Activated CD4-positive, alpha-beta T cell treated with anti-CD3 and anti-CD28 coated beads, Interleukin-2, amount 10 ng/mL, durations not matched to agents 7 days and 5 days (primary cell): Measurements from ENCODE around the gene FAM156B. TPM values are rescaled to one million over a fixed set of nuclear protein-coding genes. Genes with fewer than 3 reads are reported as not detected.
"Not testable (repeated sequence)": the region's sequence is repeated elsewhere in the genome, so short reads cannot be mapped to it uniquely, and the experiment has no call there.

Experiments
- CTCF ChIA-PET: fragments of 350-600 bp; sonication (Branson Sonifier 250); formaldehyde crosslinking; loops from one replicate; lab custom pipeline; 2021; ENCODE audit warnings: antibody characterized with exemption; lab: Charles Lee
- POLR2A ChIA-PET: fragments of 350-600 bp; sonication (Branson Sonifier 250); formaldehyde crosslinking; loops from one replicate; lab custom pipeline; 2021; ENCODE audit warnings: antibody characterized with exemption; lab: Charles Lee
- DNase-seq: peaks from one replicate; pipeline ENCODE4 v3.0.0-alpha.2; 2020
- H3K27ac Mint-ChIP-seq: one replicate; pipeline ENCODE4 v1.8.0; 2021; ENCODE audit warnings: mild to moderate bottlenecking, moderate library complexity, mixed read lengths
- H3K27me3 Mint-ChIP-seq: one replicate; pipeline ENCODE4 v1.8.0; 2021; ENCODE audit warnings: mixed read lengths
- H3K36me3 Mint-ChIP-seq: one replicate; pipeline ENCODE4 v1.8.0; 2021; ENCODE audit warnings: low read depth, mixed read lengths
- H3K4me1 Mint-ChIP-seq: one replicate; pipeline ENCODE4 v1.8.0; 2021; ENCODE audit warnings: mixed read lengths
- H3K4me3 Mint-ChIP-seq: one replicate; pipeline ENCODE4 v1.8.0; 2021; ENCODE audit warnings: mild to moderate bottlenecking, moderate library complexity, mixed read lengths
- H3K9me3 Mint-ChIP-seq: one replicate; pipeline ENCODE4 v1.8.0; 2021; ENCODE audit warnings: mixed read lengths
- total RNA-seq, 2 experiments: library from RNA; stranded (reverse); gene quantifications; one replicate each; pipeline ENCODE4 v1.2.3, GENCODE V29; 2021

FAM156B gene, protein sequence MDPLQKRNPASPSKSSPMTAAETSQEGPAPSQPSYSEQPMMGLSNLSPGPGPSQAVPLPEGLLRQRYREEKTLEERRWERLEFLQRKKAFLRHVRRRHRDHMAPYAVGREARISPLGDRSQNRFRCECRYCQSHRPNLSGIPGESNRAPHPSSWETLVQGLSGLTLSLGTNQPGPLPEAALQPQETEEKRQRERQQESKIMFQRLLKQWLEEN
- total RNA-seq, result 10 to 100 TPM; 12.9 to 15.7 TPM

DNA sequence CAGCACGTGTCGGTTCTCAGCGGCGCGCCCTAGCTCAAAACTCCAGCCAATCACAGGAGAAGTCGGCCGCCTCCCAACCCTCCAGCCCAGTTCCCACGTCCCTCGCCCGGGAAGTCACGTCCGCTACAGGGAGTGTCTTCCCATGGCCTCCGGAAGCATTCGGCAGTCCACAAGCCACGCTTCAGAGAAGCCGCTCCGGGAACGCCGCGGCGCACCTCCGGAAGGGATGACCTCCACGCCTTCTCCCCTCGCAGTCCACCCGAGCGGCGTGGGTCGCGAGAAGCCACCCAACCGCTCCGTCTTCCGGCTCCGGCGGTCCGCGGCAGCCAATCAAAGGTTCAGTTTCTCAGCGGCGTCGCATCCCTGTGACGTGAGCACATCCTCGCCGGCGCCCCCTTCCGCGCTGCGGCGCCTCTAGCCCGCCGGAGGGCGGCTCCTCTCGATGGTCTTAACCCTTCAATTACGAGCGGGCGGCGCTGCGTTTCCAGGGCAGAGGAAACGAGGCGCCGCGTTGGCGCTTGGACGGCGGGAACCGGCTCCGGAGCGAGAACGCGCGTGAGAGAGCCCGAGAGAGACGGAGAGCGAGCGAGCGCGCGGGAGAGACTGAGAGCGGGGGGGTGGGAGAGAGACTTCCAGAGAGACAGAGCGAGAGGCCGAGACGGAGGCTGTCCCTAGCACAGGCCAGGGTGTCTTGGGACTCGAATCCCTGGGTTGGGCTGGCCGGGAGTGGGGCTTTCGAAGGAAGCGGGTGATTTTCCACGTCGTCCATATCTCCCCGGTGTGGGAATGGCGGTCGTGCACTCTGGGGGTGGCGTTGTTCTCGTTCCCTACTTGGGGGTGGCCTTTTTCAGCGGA is at the start of gene FAM156B:
Gene FAM156B (plus strand): TSS at position 476 of the 855 bp plus-strand sequence. CDS start 9,896 bp downstream, outside the sequence.
- H3K4me1 Mint-ChIP-seq, CTCF ChIA-PET, H3K27me3 Mint-ChIP-seq, H3K27ac Mint-ChIP-seq, POLR2A ChIA-PET, H3K36me3 Mint-ChIP-seq, H3K4me3 Mint-ChIP-seq, H3K9me3 Mint-ChIP-seq, DNase-seq: not testable (repeated sequence)

DNA sequence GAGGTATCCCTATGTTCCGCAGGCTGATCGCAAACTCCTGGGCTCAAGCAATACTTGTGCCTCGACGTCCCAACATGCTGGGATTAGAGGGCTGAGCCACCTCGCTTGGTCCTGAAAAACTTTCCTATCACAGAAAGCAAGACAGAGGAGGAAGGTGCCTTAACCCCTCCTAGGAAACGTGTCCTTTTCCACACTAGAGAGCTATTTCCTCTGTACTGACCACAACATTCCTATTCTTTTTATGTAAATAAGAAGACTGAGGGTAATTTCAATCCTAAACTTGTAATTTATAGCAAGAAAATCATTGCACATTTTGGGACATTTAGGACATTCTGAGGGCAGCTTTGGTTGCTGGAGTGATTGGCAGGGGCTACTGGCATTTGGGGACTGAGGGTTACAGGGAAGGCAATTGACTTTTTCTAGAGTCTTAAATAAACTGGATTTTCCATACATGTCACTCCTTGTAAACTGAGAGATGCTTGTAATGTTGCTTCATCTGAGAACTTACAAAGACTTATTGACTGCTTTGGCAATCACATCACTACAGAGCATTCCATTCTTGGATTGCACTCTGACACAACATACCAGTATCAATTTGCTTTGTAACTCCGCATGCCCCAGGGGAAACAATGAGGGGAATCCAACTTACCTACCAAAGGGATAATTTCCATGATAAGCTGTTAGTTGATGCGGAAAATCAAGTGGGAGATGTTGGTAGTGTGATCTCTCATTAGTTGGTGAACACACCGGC is 44.8 kb upstream of the FAM156B start:
- ChIA-PET CTCF (no interaction called here), POLR2A (no interaction called here)
- H3K4me3 Mint-ChIP-seq, result no peak overlapping the region
- H3K27ac Mint-ChIP-seq, result no peak overlapping the region
- DNase-seq, result no peak
- no peaks in the 10 kb centered on the region for H3K36me3 Mint-ChIP-seq
- no peaks in the 10 kb centered on the region for H3K9me3 Mint-ChIP-seq
- no peaks in the 10 kb centered on the region for H3K4me1 Mint-ChIP-seq
- H3K27me3 Mint-ChIP-seq, result peaks cover 10% of the 10 kb centered on the region

DNA sequence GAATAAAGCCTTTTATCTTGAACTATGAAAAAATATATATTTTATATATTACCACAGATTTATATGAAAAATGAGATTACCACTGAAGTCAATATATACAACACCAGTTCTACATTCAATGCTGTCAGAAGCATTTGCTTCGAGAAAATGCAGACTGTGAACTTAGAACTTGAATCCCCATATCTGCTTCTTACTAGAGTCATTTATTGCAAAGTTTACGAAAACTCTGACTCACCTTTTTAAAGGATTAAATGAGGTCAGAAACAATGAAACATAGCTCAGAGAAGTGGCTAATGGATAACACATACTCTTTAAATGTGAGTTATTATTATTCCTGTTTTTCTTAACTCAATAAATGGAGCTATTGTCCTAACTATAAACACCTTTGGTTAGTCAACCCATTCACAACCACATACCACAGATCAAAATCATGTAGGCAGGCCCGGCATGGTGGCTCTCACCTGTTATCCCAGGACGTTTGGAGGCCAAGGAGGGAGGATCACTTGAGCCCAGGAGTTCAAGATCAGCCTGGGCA is 40.1 kb upstream of the FAM156B start:
- POLR2A ChIA-PET, H3K27ac Mint-ChIP-seq, H3K4me1 Mint-ChIP-seq, DNase-seq, H3K27me3 Mint-ChIP-seq, H3K36me3 Mint-ChIP-seq, H3K9me3 Mint-ChIP-seq, H3K4me3 Mint-ChIP-seq: not testable (repeated sequence)
- CTCF ChIA-PET, result interaction anchor here (1.0 kb wide), 1 partner anchor 28 kb away, joined by 3 read pairs; no protein-coding TSS in a partner anchor

DNA sequence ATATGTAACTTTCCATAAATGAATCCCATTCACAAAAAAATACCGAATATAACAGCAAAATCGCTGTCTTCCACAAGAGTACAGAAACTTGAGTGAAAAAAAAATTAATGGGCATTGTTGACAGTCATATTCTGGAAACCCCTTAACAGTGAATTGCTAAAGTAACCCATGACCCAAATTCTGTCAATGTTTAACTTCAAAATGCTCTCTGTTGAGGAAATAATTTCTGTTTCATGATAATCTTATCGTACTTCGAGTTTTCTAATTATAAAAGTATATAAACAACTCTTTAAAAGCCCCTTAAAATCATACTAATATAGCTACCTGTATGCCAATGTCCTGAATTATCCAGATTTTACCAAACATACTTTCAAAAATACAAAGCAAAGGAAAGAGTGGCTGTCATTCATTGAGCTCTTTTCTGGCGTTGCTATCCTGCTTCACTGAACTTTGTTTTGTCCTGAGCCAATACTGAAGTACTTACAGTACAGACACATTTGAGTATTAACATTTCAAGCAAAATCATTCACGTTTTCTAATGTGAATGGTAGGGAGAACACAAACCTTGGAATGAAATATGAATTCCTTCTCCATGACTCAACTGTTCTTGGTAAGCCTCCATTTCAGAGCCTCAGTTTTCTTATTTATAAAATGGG is 31.7 kb upstream of the FAM156B start:
- H3K9me3 Mint-ChIP-seq, result no peaks in the 10 kb centered on the region
- ChIA-PET POLR2A (no interaction called here), CTCF (interaction anchor here (0.8 kb wide), 1 partner anchor 10 kb away, joined by 3 read pairs; no protein-coding TSS in a partner anchor)
- H3K27me3 Mint-ChIP-seq, result peaks cover 6% of the 10 kb centered on the region
- H3K4me3 Mint-ChIP-seq, result no peak overlapping the region
- DNase-seq, result no peak
- no peaks in the 10 kb centered on the region for H3K36me3 Mint-ChIP-seq
- no peak overlapping the region for H3K27ac Mint-ChIP-seq
- H3K4me1 Mint-ChIP-seq, result no peaks in the 10 kb centered on the region

DNA sequence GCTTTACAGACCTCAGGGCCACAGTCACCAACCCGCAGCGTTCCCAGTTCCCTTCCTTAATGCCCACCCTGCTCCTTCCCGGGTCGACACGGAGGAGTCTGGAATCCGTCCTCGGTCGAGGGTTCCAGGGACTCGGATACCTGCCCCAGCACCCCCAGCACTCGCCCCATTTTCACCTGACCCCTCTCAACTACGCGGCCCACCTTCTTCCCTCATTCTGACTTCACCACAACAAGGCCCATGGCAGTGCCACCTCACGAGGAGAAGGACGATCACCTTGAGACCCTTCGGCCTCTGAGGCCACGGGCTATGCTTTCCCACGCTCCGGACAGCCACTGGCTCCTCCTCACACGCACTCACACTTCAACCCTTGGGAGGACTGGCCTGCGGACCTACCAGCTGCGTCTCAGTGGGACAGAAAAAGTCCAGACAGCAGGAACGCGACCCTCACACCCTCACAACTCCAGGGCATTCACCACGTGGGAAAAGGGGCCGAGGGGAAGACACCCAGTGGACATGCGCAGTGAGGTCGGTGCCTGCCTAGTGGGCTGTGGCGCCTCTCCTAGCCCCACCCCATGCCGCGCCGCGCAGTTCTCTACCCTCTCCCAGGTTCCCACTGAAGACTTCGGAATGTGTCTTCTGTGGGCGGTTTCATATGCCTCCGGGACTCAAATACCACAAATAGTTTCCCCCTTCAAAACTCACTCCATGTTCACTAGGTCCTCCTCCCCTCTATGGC is 29.4 kb upstream of the FAM156B start, which contains the start of gene XAGE3:
Gene XAGE3 (minus strand): TSS at position 474 of the 739 bp plus-strand sequence. CDS start 950 bp downstream, outside the sequence.
- Mint-ChIP-seq H3K27me3 (peaks cover 6% of the 10 kb centered on the region), H3K36me3 (no peaks in the 10 kb centered on the region), H3K9me3 (no peaks in the 10 kb centered on the region), H3K4me3 (no peak within 1 kb of the TSS), H3K27ac (no peak within 1 kb of the TSS), H3K4me1 (no peaks in the 10 kb centered on the region)
- POLR2A ChIA-PET, result no interaction called here
- no peak for DNase-seq
- CTCF ChIA-PET, result no interaction called here

DNA sequence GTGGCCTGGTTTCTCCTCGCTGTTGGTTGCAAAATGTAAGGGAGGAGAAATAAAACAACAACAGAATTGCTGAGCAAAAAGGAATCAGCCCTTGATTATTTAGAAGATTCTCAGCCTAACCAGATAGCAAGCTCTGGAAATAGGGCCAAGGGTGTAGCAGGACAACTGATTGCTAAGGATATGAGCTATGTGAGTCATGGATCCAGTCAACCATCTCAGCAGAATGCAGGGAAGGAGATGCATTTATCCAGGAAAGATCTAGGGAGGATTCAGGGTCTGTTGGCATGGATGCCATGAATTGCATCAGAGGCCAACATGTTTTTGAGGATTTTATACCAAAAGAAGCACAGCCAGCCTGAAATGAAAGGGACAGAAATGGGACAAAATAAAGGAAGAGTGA is 27.1 kb upstream of the FAM156B start:
- no peak overlapping the region for H3K27ac Mint-ChIP-seq
- no peak overlapping the region for H3K4me3 Mint-ChIP-seq
- no peaks in the 10 kb centered on the region for H3K36me3 Mint-ChIP-seq
- no peak for DNase-seq
- CTCF ChIA-PET, result no interaction called here
- H3K9me3 Mint-ChIP-seq, result no peaks in the 10 kb centered on the region
- H3K27me3 Mint-ChIP-seq, result peaks cover 5% of the 10 kb centered on the region
- no peaks in the 10 kb centered on the region for H3K4me1 Mint-ChIP-seq
- POLR2A ChIA-PET, result no interaction called here

DNA sequence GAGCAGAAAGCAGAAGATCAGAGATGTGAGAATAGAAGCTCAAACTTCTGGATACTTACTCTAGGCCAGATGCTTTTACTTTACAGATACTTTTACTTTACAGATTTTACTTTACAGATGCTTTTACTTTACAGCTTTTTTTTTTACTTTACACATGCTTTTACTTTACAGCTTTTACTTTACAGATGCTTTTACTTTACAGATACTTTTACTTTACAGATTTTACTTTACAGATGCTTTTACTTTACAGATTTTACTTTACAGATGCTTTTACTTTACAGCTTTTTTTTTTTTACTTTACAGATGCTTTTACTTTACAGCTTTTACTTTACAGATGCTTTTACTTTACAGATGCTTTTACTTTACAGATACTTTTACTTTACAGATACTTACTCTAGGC is 23.3 kb upstream of the FAM156B start:
- H3K27me3 Mint-ChIP-seq, H3K9me3 Mint-ChIP-seq, H3K27ac Mint-ChIP-seq, H3K36me3 Mint-ChIP-seq, H3K4me1 Mint-ChIP-seq, POLR2A ChIA-PET, DNase-seq, H3K4me3 Mint-ChIP-seq: not testable (repeated sequence)
- CTCF ChIA-PET, result interaction anchor here (1.2 kb wide), 1 partner anchor 12 kb away, joined by 4 read pairs; no protein-coding TSS in a partner anchor

DNA sequence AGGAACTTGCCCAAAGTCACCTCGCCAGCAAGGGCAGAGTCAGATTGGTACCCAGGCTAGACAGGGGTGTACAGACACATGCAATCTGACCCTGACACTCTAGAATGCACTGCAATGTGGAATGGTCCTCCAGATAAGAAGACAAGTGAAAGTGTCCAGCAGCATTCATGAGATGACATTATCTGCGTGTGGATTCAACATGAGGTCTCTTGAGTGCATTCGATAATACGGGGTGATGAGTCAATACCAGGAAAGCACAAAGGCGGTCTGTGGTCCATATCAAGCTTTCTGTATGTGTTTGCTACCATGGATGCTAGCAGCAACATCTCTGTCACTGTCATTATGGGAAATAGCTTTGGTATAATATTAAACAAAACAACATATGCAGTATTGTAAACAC is 22.5 kb upstream of the FAM156B start:
- POLR2A ChIA-PET, result no interaction called here

DNA sequence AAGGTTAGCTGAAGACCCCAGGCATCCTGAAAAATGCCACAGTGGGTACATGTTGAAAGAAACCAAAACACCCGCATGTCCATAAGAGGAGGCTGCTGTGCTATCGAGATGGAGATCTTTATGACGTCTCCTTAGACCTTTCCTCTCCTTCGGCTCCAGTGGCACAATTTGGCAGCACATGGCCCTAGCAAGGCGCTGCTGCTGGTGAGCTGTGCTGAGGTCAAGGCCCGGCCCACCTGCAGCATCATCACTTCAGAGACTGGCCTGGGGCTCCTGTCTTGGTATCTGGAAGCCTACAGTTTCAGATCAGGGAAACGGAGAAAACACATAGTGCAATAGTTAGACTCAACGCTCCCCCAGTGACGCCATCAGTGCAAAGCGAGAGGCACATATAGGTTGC is 21.7 kb upstream of the FAM156B start:
- CTCF ChIA-PET, result interaction anchor here (0.7 to 1.4 kb wide), 2 partner anchors 10 to 60 kb away, joined by 3 read pairs; no protein-coding TSS in a partner anchor
- H3K27me3 Mint-ChIP-seq, H3K27ac Mint-ChIP-seq, H3K4me1 Mint-ChIP-seq, H3K36me3 Mint-ChIP-seq, POLR2A ChIA-PET, H3K9me3 Mint-ChIP-seq, H3K4me3 Mint-ChIP-seq, DNase-seq: not testable (repeated sequence)

More for the DNA sequence above, 22.5 kb upstream of the FAM156B start:
- peaks cover 6% of the 10 kb centered on the region for H3K27me3 Mint-ChIP-seq
- H3K27ac Mint-ChIP-seq, result no peak overlapping the region
- no peak overlapping the region for H3K4me3 Mint-ChIP-seq
- DNase-seq, result no peak
- CTCF ChIA-PET, result interaction anchor here (0.7 to 1.4 kb wide), 2 partner anchors 9 to 60 kb away, joined by 3 read pairs; no protein-coding TSS in a partner anchor
- no peaks in the 10 kb centered on the region for H3K4me1 Mint-ChIP-seq
- H3K9me3 Mint-ChIP-seq, result no peaks in the 10 kb centered on the region
- H3K36me3 Mint-ChIP-seq, result no peaks in the 10 kb centered on the region

DNA sequence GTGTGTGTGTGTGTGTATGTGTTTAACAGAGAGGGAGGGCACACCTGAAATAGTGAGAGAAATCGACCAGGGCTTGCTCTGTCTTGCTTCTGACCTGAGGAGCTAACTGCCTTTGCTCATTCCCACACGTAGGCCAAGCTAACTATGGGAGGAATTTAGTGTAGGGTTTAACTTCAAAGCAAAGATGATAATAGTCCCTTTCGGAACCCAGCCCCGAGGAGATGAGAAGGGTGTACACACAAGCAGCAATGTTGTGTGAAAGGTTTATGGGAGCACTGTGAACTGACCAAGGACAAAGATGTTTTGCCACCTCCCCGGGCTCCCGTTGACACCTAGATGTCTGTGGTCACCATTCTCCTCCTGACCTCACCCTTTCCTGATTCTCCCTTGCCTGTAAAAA is 20.7 kb upstream of the FAM156B start:
- H3K4me1 Mint-ChIP-seq, H3K27ac Mint-ChIP-seq, H3K4me3 Mint-ChIP-seq, CTCF ChIA-PET, DNase-seq, H3K9me3 Mint-ChIP-seq, POLR2A ChIA-PET, H3K27me3 Mint-ChIP-seq, H3K36me3 Mint-ChIP-seq: not testable (repeated sequence)

DNA sequence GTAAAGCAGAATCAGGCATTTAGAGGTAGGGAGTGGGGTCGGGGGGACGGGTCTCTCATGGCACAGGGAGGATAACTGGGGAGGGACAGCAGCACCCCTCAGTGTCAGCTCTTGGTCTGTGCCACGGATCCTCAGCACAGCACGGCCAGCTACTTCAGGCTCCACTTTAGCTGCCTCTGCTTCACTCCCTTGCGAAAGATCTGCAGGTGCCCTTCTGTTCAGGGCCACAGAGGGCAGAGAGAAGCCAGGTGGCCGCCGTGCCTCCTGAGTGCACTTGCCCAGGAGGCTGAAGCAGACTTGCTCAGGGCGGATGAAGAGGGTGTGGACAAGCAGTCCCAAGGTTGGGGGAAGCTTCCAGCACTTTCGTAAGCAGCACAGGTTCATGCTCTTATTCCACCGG is 9.7 kb upstream of the FAM156B start:
- H3K4me3 Mint-ChIP-seq, H3K9me3 Mint-ChIP-seq, DNase-seq, H3K27ac Mint-ChIP-seq, CTCF ChIA-PET, H3K36me3 Mint-ChIP-seq, H3K27me3 Mint-ChIP-seq, H3K4me1 Mint-ChIP-seq, POLR2A ChIA-PET: not testable (repeated sequence)

DNA sequence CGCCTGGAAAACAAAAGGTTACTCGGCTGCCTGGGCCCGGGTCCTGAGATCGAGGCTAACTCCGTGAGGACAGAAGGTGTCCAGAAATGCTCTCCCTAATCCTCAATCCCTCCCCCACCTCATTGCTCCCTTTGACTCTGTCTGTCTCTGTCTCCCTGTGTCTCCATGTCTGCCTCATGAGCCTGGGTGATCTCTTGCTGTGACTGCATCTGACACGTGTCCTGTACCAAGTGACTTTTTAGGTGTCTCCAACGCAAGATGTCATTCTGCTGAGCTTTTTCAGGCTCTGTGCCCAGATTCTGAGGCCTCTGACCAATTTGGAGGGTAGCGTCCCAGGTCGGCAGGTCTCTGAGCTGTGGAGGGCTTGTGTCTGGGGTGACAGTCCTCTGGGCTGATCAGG is 9.0 kb upstream of the FAM156B start:
- H3K4me1 Mint-ChIP-seq, H3K27me3 Mint-ChIP-seq, H3K4me3 Mint-ChIP-seq, H3K9me3 Mint-ChIP-seq, POLR2A ChIA-PET, DNase-seq, CTCF ChIA-PET, H3K36me3 Mint-ChIP-seq, H3K27ac Mint-ChIP-seq: not testable (repeated sequence)
